ENCODE measurements around the gene NCK2.
A peak's percentile ranks its signal among the peaks of the same experiment; 100 is the strongest.

The NCK2 gene

GRCh38 chr2:105790461-105791149 lies 45.9 kb downstream of the NCK2 start:
- DNase-seq (ENCODE audit: low spot score): no peak

DNA sequence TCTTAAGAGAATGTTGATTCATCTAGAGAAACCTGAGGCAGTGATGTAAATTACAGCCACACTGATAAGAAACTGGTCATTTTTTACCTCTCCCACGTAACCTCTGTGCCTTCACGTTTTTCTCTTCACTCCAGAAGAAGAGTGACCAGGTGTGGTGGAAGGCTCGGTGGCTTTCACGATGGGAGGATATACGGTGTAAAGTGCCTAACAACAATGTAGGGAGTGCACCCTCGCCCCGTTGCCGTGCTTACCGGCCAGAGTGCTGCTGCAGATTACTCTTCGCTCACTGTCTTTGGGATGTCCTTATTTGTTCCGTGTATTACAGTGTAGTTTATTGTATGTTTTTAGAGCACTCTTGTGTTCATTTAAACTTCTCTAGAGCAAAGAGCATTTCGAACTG lies 46.5 kb downstream of the NCK2 start:
- DNase-seq (ENCODE audit: low spot score): no peak

DNA sequence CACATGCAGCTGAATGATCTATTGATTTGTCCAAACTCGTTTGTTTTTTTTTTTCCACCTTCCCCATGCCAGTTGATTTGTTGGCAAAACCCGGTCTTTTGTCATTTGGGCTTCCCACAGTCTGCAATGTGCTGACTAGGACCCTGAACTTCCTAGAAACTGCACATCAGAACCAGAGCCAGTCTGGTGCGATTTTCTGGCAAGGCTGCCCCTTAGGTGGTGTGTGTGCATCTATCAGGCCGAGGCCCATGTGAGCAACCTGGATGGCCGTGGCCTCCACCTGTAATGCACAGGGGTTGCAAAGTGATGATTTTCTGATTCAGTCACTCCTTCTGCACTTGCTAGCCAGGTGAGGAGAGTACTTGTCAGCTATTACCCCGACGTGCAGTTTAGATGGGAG lies 47.8 kb downstream of the NCK2 start:
- DNase-seq (ENCODE audit: low spot score): no peak

- no peak for DNase-seq (ENCODE audit: low spot score)
Observed at GRCh38 chr2:105793196-105793975, 48.7 kb downstream of the NCK2 start.

DNA sequence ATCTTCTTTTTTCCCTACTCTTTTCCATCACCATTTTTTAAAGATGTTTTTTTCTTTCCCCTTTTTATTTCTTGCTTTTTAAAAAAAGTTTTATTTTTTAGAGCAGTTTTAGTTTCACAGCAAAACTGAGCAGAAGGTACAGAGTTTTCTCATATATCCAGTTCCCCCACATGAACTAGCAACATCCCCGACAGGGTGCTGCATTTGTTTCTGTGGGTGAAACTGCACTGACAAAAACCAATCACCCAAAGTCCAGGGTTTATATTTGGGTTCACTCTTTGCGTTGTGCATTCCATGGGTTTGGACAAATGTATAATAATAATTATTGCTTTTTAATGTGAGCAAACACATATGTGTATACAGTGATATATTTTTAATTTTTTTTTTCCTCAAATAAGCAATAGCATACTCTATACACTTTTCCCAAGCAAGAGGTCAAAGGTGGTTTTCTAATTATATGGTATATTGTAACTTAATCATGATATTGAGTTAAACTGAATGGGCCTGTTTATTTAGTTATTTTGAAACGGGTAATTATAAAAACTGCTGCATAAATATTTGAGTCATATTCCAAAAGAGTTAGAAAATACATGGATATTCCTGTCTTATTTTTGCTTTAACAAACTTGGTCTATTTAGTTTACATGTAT lies 50.3 kb downstream of the NCK2 start:
- DNase-seq (ENCODE audit: low spot score): no peak

DNA sequence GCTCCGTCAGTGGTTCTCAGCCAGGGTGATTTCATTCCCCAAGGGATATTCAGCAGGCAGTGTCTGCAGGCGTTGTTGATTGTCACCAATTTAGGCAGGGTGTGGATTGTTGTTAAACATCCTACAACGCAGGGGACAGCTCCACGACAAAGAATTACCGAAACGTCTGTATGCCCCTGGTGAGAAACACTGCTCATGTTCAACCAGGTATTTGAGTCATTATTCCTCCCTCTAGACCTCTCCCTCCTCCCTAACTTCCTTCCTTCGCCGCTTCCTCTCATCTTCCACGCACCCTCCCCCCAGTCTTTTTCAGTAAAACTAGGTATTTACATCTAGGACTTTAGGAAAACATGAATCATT lies 50.8 kb downstream of the NCK2 start:
- no peak for DNase-seq (ENCODE audit: low spot score)

GRCh38 chr2:105796131-105796638 lies 51.5 kb downstream of the NCK2 start:
- no peak for DNase-seq (ENCODE audit: low spot score)

- no peak for DNase-seq (ENCODE audit: low spot score)
Observed at GRCh38 chr2:105796791-105797190, 52.1 kb downstream of the NCK2 start.

DNA sequence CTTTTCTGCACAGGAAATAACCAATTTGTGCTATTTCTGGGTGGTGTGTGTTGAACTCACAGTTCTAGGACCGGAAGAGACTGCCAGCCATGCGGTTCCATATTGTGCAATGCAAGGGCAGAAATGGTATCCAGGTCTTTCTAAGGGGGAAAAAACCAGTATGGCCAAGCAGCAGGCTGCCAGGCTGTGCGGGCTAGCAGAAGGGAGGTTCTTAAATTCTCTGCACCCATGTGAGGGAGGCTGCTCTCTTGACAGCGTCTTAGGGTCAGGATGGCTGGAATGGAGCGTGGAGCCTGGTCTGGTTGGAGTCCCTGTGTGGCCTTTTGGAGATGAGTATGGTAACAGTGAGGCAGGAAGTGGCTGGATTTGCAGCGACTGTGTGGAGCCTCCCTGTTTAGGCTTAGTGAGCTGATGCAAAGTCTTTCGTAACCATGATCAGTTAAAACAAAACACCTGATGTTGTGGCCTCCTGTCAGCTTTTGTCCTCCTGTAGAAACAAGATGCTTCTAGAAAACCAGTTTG lies 52.6 kb downstream of the NCK2 start:
- DNase-seq (ENCODE audit: low spot score): peak; percentile 44

- no peak for DNase-seq (ENCODE audit: low spot score)
Observed at GRCh38 chr2:105798595-105798994, 53.9 kb downstream of the NCK2 start.

DNA sequence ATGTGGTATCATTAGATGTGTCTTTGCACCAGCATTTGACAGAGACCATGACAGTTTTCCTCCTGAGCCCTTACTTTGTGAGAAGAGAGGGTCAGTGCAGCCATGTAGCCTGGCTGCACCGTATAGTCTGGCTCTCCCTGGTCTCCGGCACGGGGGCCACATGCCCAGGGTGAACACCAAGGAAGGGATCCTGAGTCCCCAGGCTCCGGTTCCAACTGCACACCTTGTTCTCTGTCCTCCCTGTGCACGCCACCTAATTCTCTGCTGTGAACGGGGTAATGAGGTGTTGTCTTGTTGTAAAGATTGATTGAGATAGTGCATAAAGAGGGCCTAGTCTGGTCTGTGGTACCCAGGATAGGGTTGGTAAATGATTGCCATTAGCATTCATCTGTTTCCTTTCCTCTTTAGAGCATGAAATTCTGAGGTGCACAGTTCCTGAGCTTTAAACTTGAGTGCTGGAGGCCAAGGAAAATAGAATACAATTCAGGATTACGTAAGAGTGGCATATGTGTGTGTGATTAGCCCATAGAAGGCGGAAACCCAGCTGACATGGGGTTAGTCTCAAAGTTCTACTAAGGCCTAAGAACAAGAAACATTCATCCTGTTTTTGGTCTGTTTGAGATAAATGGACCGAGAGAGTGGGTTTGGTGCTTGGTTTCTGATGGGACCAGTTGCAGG lies 55.5 kb downstream of the NCK2 start:
- DNase-seq (ENCODE audit: low spot score): no peak

- DNase-seq (ENCODE audit: low spot score): no peak
Observed at GRCh38 chr2:105800953-105801635, 56.4 kb downstream of the NCK2 start.

DNA sequence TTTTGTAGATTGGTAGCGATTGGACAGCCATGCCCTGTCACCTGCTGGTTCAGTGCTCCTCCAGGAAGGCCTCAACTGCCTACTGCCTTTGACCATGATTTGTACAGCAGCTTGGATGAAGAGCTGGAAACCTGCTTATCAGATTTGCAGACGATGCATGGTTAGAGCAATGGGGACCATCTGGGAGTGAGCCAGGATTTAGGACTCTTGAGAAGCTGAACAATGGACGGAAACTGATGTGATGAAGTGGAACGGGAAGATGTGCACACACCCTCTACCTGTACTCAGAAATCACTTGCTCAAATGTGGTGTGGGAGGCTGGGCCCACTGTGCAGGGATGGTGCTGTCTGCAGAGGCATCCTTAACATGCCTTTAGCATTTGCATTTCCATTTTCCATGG lies 57.2 kb downstream of the NCK2 start:
- no peak for DNase-seq (ENCODE audit: low spot score)

DNA sequence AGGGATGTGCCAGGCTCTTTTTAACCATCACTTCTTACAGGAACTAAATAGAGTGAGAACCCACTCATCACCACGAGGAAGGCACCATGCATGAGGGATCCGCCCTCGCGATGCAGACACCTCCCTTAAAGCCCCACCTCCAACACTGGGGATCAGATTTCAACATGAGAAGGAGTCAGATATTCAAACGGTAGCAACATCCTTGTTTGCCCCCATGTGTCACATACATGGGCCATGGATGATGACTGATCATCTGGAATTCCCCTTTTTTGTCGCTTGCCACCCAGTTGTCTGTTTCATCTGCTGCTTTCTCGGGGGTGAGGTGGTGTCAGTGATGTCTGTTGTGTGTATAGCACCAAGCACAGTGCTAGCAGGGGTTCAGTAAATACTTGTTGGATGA lies 57.9 kb downstream of the NCK2 start:
- DNase-seq (ENCODE audit: low spot score): no peak

- DNase-seq (ENCODE audit: low spot score): no peak
Observed at GRCh38 chr2:105803337-105803736, 58.6 kb downstream of the NCK2 start.

- no peak for DNase-seq (ENCODE audit: low spot score)
Observed at GRCh38 chr2:105803773-105804172, 59.1 kb downstream of the NCK2 start.

DNA sequence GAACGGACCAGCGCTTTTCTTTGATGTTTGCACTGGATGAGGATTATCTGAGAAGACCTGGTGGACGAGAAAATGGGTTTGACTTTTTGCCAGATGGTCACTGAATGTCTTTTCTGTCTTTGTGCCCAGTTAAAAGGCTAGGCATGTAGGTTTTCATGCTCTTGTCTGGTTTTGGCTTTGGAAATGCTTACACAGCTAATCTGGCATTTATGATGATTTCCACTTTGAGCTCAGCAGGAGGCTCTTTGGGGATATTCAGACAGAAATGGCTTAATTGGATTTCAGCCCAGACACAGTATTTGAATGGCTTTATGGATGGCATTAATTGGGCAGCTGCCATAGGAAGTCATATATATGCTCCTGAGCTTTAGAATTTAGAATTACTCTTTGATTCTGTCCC lies 59.6 kb downstream of the NCK2 start:
- DNase-seq (ENCODE audit: low spot score): no peak

DNA sequence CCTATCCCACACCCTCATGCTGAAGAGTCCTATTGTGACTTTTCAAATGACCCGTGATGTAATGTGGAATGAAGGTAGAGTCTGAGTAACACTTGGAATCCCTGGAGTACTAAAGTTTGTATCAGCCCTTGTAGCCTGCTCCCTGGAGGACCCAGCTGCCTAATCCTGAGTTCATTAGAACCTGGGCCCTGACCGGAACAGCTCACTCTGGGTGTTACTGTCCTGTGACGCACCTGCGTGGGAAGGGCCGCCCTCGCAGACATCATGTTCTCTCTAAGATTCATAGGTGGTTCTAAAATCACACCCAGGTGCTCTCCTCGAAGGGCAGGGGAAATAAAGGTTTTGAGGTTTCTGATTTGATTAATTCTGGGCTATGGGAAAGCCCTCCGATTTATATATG lies 62.3 kb downstream of the NCK2 start:
- DNase-seq (ENCODE audit: low spot score): no peak

GRCh38 chr2:105808423-105809096 lies 63.8 kb downstream of the NCK2 start:
- no peak for DNase-seq (ENCODE audit: low spot score)

DNA sequence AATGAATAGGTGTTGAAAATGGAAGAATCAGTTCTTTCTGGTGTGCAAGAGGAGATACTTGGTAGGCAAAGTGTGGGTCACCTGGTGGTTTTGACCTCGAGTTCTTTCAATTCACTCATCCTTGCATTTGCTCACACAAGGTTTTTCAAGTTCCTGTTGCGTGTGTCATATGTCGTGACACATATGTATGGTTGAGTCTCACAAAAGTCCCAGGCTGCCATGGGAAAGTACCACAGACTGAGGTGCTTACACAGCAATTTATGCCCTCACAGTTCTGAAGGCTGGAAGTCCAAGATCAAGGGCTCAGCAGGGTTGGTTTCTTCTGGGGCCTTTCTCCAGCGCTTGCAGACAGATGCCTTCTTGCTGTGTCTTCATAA lies 64.4 kb downstream of the NCK2 start:
- no peak for DNase-seq (ENCODE audit: low spot score)

DNA sequence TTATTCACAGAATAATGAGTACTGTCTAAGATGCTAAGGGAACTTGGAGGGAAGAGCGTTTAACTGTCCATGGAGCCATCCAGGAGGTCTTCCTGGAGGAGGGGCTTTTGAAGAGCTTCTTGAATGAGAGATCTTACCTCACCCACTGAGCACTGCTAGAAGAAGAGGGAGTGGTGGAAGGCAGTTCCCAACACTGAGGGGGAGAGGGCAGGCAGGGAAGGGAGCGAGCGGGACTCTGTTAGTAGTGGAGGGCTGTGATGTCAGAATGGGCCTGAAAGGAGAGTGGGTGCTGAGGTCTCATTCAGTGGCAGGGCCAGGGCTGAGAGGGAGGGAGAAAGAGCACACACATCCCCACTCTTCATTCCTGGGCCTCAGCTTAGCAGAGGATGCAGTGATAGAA lies 65.0 kb downstream of the NCK2 start:
- no peak for DNase-seq (ENCODE audit: low spot score)
